PC-9 (cell line): ENCODE results near the gene ANKLE1.

Experiments used
- CTCF ChIP-seq: fragments of 200-600 bp; sonication (generic); conservative IDR thresholded peaks from 2 replicates; pipeline ENCODE4 v1.6.1; 2017; ENCODE audit warnings: mixed run types, antibody characterized with exemption, mild to moderate bottlenecking, moderate library complexity
- EZH2 ChIP-seq: fragments of 200-600 bp; sonication (generic); IDR thresholded peaks from 2 replicates; pipeline ENCODE4 v1.8.0; 2017; ENCODE audit warnings: antibody characterized with exemption, low read depth

- TF ChIP-seq CTCF, result no peak
- TF ChIP-seq EZH2, result no peak
These were observed 25.6 kb upstream of the ANKLE1 start for GRCh38 chr19:17256130-17256529.
